NCI-H69 (cell line): ENCODE measurements around the gene TSPAN2.

ENCODE experiments used
- DNase-seq: peaks from one replicate; lab custom pipeline; 2025; lab: John Stamatoyannopoulos, UW

TSPAN2 gene

GRCh38 chr1:115074839-115075534 is 14.3 kb downstream of the TSPAN2 start:
- no peak for DNase-seq

GRCh38 chr1:115073298-115074087 is 15.8 kb downstream of the TSPAN2 start:
- DNase-seq = no peak

- no peak for DNase-seq
Observed at GRCh38 chr1:115071012-115071664, 18.2 kb downstream of the TSPAN2 start.

- no peak for DNase-seq
Observed at GRCh38 chr1:115069659-115070308, 19.5 kb downstream of the TSPAN2 start.

- no peak for DNase-seq
Observed at GRCh38 chr1:115068826-115069585, 20.3 kb downstream of the TSPAN2 start.

- DNase-seq = no peak
Observed at GRCh38 chr1:115067161-115067859, 22.0 kb downstream of the TSPAN2 start.

GRCh38 chr1:115065021-115065420 is 24.3 kb downstream of the TSPAN2 start:
- no peak for DNase-seq

- no peak for DNase-seq
Observed at GRCh38 chr1:115064461-115064860, 24.8 kb downstream of the TSPAN2 start.

GRCh38 chr1:115063228-115063901 is 25.9 kb downstream of the TSPAN2 start:
- no peak for DNase-seq

GRCh38 chr1:115062542-115063004 is 26.7 kb downstream of the TSPAN2 start:
- no peak for DNase-seq

GRCh38 chr1:115060501-115060900 is 28.8 kb downstream of the TSPAN2 start:
- no peak for DNase-seq

GRCh38 chr1:115059316-115059715 is 30.0 kb downstream of the TSPAN2 start:
- no peak for DNase-seq

GRCh38 chr1:115057661-115058254 is 31.5 kb downstream of the TSPAN2 start:
- DNase-seq = no peak

GRCh38 chr1:115056395-115056798 is 32.9 kb downstream of the TSPAN2 start:
- DNase-seq = no peak

- peak; percentile 59 for DNase-seq
Observed at GRCh38 chr1:115052454-115053083, 36.7 kb downstream of the TSPAN2 start.

- DNase-seq = no peak
Observed at GRCh38 chr1:115051850-115052249, 37.5 kb downstream of the TSPAN2 start.

- no peak for DNase-seq
Observed at GRCh38 chr1:115046751-115047150, 42.6 kb downstream of the TSPAN2 start.

GRCh38 chr1:115041654-115042053 is 47.6 kb downstream of the TSPAN2 start:
- DNase-seq = peak; percentile 0

GRCh38 chr1:115040501-115040900 is 48.8 kb downstream of the TSPAN2 start:
- no peak for DNase-seq
